Naive thymus-derived CD4-positive, alpha-beta T cell (primary cell): ENCODE results near the gene SEZ6L. TPM values are rescaled to one million over a fixed set of nuclear protein-coding genes. Genes with fewer than 3 reads are reported as not detected.

Experiments used
- ATAC-seq: fragments of 150-1000 bp; cut with Tn5 transposase; 2 replicates; pipeline ENCODE4 v1.10.0; 2021; ENCODE audit warnings: mild to moderate bottlenecking, moderate library complexity
- CTCF ChIA-PET: fragments of 350-600 bp; sonication (Branson Sonifier 250); formaldehyde crosslinking; loops from one replicate; lab custom pipeline; 2021; ENCODE audit warnings: antibody characterized with exemption; lab: Charles Lee
- POLR2A ChIA-PET: fragments of 350-600 bp; sonication (Branson Sonifier 250); formaldehyde crosslinking; loops from one replicate; lab custom pipeline; 2021; ENCODE audit warnings: antibody characterized with exemption, inconsistent platforms; lab: Charles Lee
- DNase-seq, 9 donors: peaks; one replicate each; pipeline versions ENCODE4 v3.0.0 to v3.0.0-alpha.2; 2020 to 2022; ENCODE audit warnings: mixed read lengths in 1 of 9
- H3K27ac ChIP-seq: one replicate; pipeline ENCODE4 v1.7.0; 2013; ENCODE audit warnings: mild to moderate bottlenecking, low read depth, low read length, moderate library complexity
- H3K27me3 ChIP-seq, 2 donors: one replicate each; pipeline ENCODE4 v1.7.0; 2013; ENCODE audit warnings: low read length in 2 of 2, mild to moderate bottlenecking in 2 of 2, moderate library complexity in 2 of 2; ENCODE audit not compliant: control insufficient read depth in 2 of 2, insufficient read depth in 2 of 2
- H3K36me3 ChIP-seq, 3 experiments: 1 replicate in 2 of 3; 2 replicates in 1 of 3; pipeline ENCODE4 v1.7.0; 2013; ENCODE audit warnings: low read length in 3 of 3, mild to moderate bottlenecking in 3 of 3, moderate library complexity in 1 of 3; ENCODE audit not compliant: insufficient read depth in 3 of 3, control insufficient read depth in 2 of 3
- H3K4me1 ChIP-seq, 2 donors: one replicate each; pipeline ENCODE4 v1.7.0; 2013; ENCODE audit warnings: low read length in 2 of 2, mild to moderate bottlenecking in 2 of 2, moderate library complexity in 1 of 2; ENCODE audit not compliant: control insufficient read depth in 2 of 2, insufficient read depth in 2 of 2
- H3K4me3 ChIP-seq: 2 replicates; pipeline ENCODE4 v1.7.0; 2013; ENCODE audit warnings: mild to moderate bottlenecking, low read length
- H3K9me3 ChIP-seq, 3 experiments: 1 replicate in 2 of 3; 2 replicates in 1 of 3; pipeline ENCODE4 v1.7.0; 2013; ENCODE audit warnings: low read length in 3 of 3; ENCODE audit not compliant: control insufficient read depth in 2 of 3
- H3K27ac Mint-ChIP-seq, 9 donors: one replicate each; pipeline ENCODE4 v1.8.0; 2020 to 2022; ENCODE audit warnings: mixed read lengths in 9 of 9, mild to moderate bottlenecking in 8 of 9, moderate library complexity in 5 of 9, inconsistent platforms in 2 of 9
- H3K27me3 Mint-ChIP-seq, 5 donors: one replicate each; pipeline ENCODE4 v1.8.0; 2021 to 2022; ENCODE audit warnings: mixed read lengths in 5 of 5, mild to moderate bottlenecking in 1 of 5
- H3K36me3 Mint-ChIP-seq, 5 donors: one replicate each; pipeline ENCODE4 v1.8.0; 2020 to 2022; ENCODE audit warnings: mixed read lengths in 5 of 5, mild to moderate bottlenecking in 3 of 5, inconsistent platforms in 1 of 5
- H3K4me1 Mint-ChIP-seq, 7 donors: one replicate each; pipeline ENCODE4 v1.8.0; 2020 to 2022; ENCODE audit warnings: mixed read lengths in 7 of 7, mild to moderate bottlenecking in 3 of 7, inconsistent platforms in 1 of 7
- H3K4me3 Mint-ChIP-seq, 10 donors: one replicate each; pipeline ENCODE4 v1.8.0; 2020 to 2022; ENCODE audit warnings: mild to moderate bottlenecking in 10 of 10, mixed read lengths in 10 of 10, moderate library complexity in 6 of 10, inconsistent platforms in 2 of 10
- H3K9me3 Mint-ChIP-seq, 11 donors: one replicate each; pipeline ENCODE4 v1.8.0; 2020 to 2022; ENCODE audit warnings: mixed read lengths in 11 of 11, mild to moderate bottlenecking in 4 of 11, inconsistent platforms in 1 of 11, moderate library complexity in 1 of 11
- intact Hi-C, 2 donors: fragments of 100-400 bp; cut with micrococcal nuclease; formaldehyde crosslinking; loops; one replicate each; pipeline ENCODE4 v1.15.1; 2023
- polyA plus RNA-seq, 2 donors: library from polyadenylated mRNA; unstranded; fragments of 300-500 nt; fragmentation: Illumina TruSeq; gene quantifications; one replicate each; pipeline ENCODE4 v1.2.3, GENCODE V29; 2021
- total RNA-seq, 6 experiments: library from RNA in 5 of 6; stranded (reverse) in 5 of 6; gene quantifications; 1 replicate in 5 of 6; 2 replicates in 1 of 6; pipeline ENCODE4 v1.2.3 and lab custom pipeline; 2021 to 2026

The SEZ6L gene
- total and polyA plus RNA-seq, 7 experiments from 2014 or later: 0.16 to 1.4 TPM; not detected in 5

- H3K36me3 Mint-ChIP-seq: peaks cover 0 to 3% (median 0%) of the 10 kb centered on the region in 5 donors
- Histone ChIP-seq H3K4me3 (no peak overlapping the region), H3K9me3 (peaks cover 0 to 7% (median 0%) of the 10 kb centered on the region in 3 experiments), H3K27ac (no peak overlapping the region), H3K27me3 (peaks cover 0 to 5% of the 10 kb centered on the region in 2 donors), H3K36me3 (no peaks in the 10 kb centered on the region), H3K4me1 (no peaks in the 10 kb centered on the region)
- no peak overlapping the region for H3K27ac Mint-ChIP-seq
- peaks cover 0 to 21% (median 2%) of the 10 kb centered on the region in 11 donors for H3K9me3 Mint-ChIP-seq
- ChIA-PET CTCF (interaction anchor here (0.6 kb wide), 1 partner anchor 49 kb away, joined by 4 read pairs; no protein-coding TSS in a partner anchor), POLR2A (no interaction called here)
- DNase-seq (no peak), ATAC-seq (no peak)
- intact Hi-C loops: no loop called here
- H3K4me1 Mint-ChIP-seq: peaks cover 0 to 2% (median 0%) of the 10 kb centered on the region in 7 donors
- peaks cover 11 to 45% (median 38%) of the 10 kb centered on the region in 5 donors for H3K27me3 Mint-ChIP-seq
- H3K4me3 Mint-ChIP-seq: no peak overlapping the region
These were observed 176.2 kb downstream of the SEZ6L start for GRCh38 chr22:26345496-26345895.

GRCh38 chr22:26348810-26349526 is 179.7 kb downstream of the SEZ6L start:
- Histone ChIP-seq H3K9me3 (peaks cover 0 to 7% (median 0%) of the 10 kb centered on the region in 3 experiments), H3K4me3 (no peak overlapping the region), H3K36me3 (no peaks in the 10 kb centered on the region), H3K4me1 (no peaks in the 10 kb centered on the region), H3K27ac (no peak overlapping the region), H3K27me3 (peaks cover 0 to 2% of the 10 kb centered on the region in 2 donors)
- DNase-seq (no peak), ATAC-seq (no peak)
- intact Hi-C loops: no loop called here
- Mint-ChIP-seq H3K36me3 (peaks cover 0 to 3% (median 0%) of the 10 kb centered on the region in 5 donors), H3K4me1 (peaks cover 0 to 2% (median 0%) of the 10 kb centered on the region in 7 donors), H3K27ac (no peak overlapping the region), H3K4me3 (no peak overlapping the region), H3K27me3 (peaks cover 8 to 42% (median 33%) of the 10 kb centered on the region in 5 donors), H3K9me3 (peaks cover 0 to 21% (median 2%) of the 10 kb centered on the region in 11 donors)
- CTCF ChIA-PET: no interaction called here
- POLR2A ChIA-PET: no interaction called here

DNA sequence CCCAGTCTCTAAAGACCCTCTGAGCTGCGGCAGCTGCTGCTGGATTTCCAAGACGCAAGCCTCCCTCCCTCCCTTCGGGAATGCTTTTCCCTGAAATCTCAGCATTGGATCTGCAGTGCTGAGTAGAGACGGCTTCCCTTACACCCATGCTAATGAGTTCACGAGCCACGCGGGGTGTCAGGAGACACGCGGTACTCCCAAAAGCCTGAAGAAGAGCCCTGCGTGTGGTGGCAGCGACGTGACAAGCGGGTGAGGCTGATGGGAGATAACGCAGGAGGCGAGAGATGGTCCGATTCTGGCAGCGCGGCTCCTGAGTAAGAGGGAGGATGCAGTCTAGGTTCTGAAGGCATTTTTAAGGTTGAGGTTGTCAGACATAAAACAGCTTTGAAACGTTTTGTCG is 185.4 kb downstream of the SEZ6L start:
- H3K27me3 Mint-ChIP-seq: peaks cover 6 to 30% (median 22%) of the 10 kb centered on the region in 5 donors
- POLR2A ChIA-PET: no interaction called here
- no peak for ATAC-seq
- H3K27ac Mint-ChIP-seq: no peak overlapping the region
- H3K36me3 Mint-ChIP-seq: no peaks in the 10 kb centered on the region
- intact Hi-C loops: no loop called here
- no peaks in the 10 kb centered on the region for H3K9me3 Mint-ChIP-seq
- Histone ChIP-seq H3K36me3 (no peaks in the 10 kb centered on the region), H3K9me3 (no peaks in the 10 kb centered on the region), H3K4me1 (no peaks in the 10 kb centered on the region), H3K27me3 (no peaks in the 10 kb centered on the region), H3K27ac (no peak overlapping the region), H3K4me3 (no peak overlapping the region)
- CTCF ChIA-PET: interaction anchor here (1.0 kb wide), 2 partner anchors 8 to 9 kb away, joined by 3 to 4 read pairs; no protein-coding TSS in a partner anchor
- DNase-seq: no peak
- H3K4me3 Mint-ChIP-seq: no peak overlapping the region
- peaks cover 0 to 2% (median 0%) of the 10 kb centered on the region in 7 donors for H3K4me1 Mint-ChIP-seq

GRCh38 chr22:26357281-26357680 is 188.0 kb downstream of the SEZ6L start:
- Mint-ChIP-seq H3K27me3 (peaks cover 5 to 34% (median 22%) of the 10 kb centered on the region in 5 donors), H3K4me3 (no peak overlapping the region), H3K9me3 (no peaks in the 10 kb centered on the region), H3K27ac (no peak overlapping the region), H3K36me3 (no peaks in the 10 kb centered on the region), H3K4me1 (peaks cover 3 to 7% (median 6%) of the 10 kb centered on the region in 7 donors)
- CTCF ChIA-PET: no interaction called here
- Histone ChIP-seq H3K4me3 (no peak overlapping the region), H3K9me3 (no peaks in the 10 kb centered on the region), H3K4me1 (no peaks in the 10 kb centered on the region), H3K27me3 (no peaks in the 10 kb centered on the region), H3K36me3 (no peaks in the 10 kb centered on the region), H3K27ac (no peak overlapping the region)
- no peak for ATAC-seq
- POLR2A ChIA-PET: no interaction called here
- DNase-seq: no peak
- intact Hi-C loops: no loop called here

GRCh38 chr22:26357813-26358212 is 188.6 kb downstream of the SEZ6L start:
- no peaks in the 10 kb centered on the region for H3K27me3 ChIP-seq
- H3K4me3 ChIP-seq: no peak overlapping the region
- no peak overlapping the region for H3K4me3 Mint-ChIP-seq
- no peaks in the 10 kb centered on the region for H3K4me1 ChIP-seq
- H3K36me3 ChIP-seq: no peaks in the 10 kb centered on the region
- no peaks in the 10 kb centered on the region for H3K9me3 ChIP-seq
- ATAC-seq (no peak), DNase-seq (no peak)
- H3K27ac Mint-ChIP-seq: no peak overlapping the region
- no peak overlapping the region for H3K27ac ChIP-seq
- ChIA-PET CTCF (no interaction called here), POLR2A (no interaction called here)
- H3K4me1 Mint-ChIP-seq: peaks cover 3 to 7% (median 6%) of the 10 kb centered on the region in 7 donors
- no peaks in the 10 kb centered on the region for H3K36me3 Mint-ChIP-seq
- H3K9me3 Mint-ChIP-seq: no peaks in the 10 kb centered on the region
- intact Hi-C loops: no loop called here
- peaks cover 10 to 34% (median 27%) of the 10 kb centered on the region in 5 donors for H3K27me3 Mint-ChIP-seq

DNA sequence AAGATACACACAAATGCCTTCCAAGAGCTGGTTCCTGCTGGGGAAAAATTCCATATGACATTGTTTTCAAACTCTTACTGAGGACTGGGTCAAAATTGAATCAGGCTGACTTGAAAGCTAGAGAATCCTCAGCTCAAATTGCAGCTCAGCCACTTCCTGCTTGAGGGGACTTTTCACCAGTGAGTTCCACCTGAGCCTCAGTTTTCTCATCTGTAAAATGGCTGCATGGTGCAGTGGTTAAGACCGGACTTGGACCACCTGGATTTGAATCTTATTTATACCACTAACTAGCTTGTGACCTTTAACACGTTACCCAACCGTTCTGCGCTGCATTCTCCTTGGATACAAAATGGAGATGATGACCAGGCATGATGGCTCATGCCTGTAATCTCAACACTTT is 189.9 kb downstream of the SEZ6L start:
- POLR2A ChIA-PET: no interaction called here
- no peak overlapping the region for H3K27ac Mint-ChIP-seq
- intact Hi-C loops: no loop called here
- H3K4me1 Mint-ChIP-seq: peaks cover 2 to 7% (median 6%) of the 10 kb centered on the region in 7 donors
- DNase-seq: no peak
- no peaks in the 10 kb centered on the region for H3K36me3 Mint-ChIP-seq
- H3K9me3 Mint-ChIP-seq: no peaks in the 10 kb centered on the region
- H3K27ac ChIP-seq: no peak overlapping the region
- no peak overlapping the region for H3K4me3 ChIP-seq
- ATAC-seq: no peak
- peaks cover 12 to 25% (median 17%) of the 10 kb centered on the region in 5 donors for H3K27me3 Mint-ChIP-seq
- H3K4me1 ChIP-seq: no peaks in the 10 kb centered on the region
- no peaks in the 10 kb centered on the region for H3K9me3 ChIP-seq
- H3K36me3 ChIP-seq: no peaks in the 10 kb centered on the region
- CTCF ChIA-PET: no interaction called here
- H3K4me3 Mint-ChIP-seq: no peak overlapping the region
- peaks cover 0 to 3% of the 10 kb centered on the region in 2 donors for H3K27me3 ChIP-seq
